Measurements from ENCODE around the gene MLXIP.

- TF ChIP-seq CTCF (IDR thresholded peaks at IDR 0.05; ENCODE audit: extremely low read depth in 1 of 2, insufficient read depth in 1 of 2, low read depth in 1 of 2, low read length in 2 of 2) (no peak), POLR2A (IDR thresholded peaks at IDR 0.05; ENCODE audit: low read depth, low read length) (no peak)
These were observed 30.4 kb upstream of the MLXIP start for GRCh38 chr12:122048151-122048550.

Measured in endothelial cell of umbilical vein (primary cell).